Hepatocyte (in vitro differentiated cells): ENCODE data around the gene ARHGAP10. TPM values are rescaled to one million over a fixed set of nuclear protein-coding genes. Genes with fewer than 3 reads are reported as not detected.
A peak's percentile ranks its signal among the peaks of the same experiment; 100 is the strongest.

Experiments used
- DNase-seq: peaks from one replicate; pipeline ENCODE4 v3.0.0-alpha.2; 2016; ENCODE audit warnings: low spot score
- H2AFZ ChIP-seq: fragments of 200-600 bp; sonication (generic); 2 replicates; pipeline ENCODE4 v1.6.0; 2016; ENCODE audit warnings: antibody characterized with exemption, mild to moderate bottlenecking
- H3K27ac ChIP-seq: fragments of 200-600 bp; sonication (generic); 2 replicates; pipeline ENCODE4 v1.5.1; 2016; ENCODE audit warnings: mild to moderate bottlenecking
- H3K27me3 ChIP-seq: fragments of 200-600 bp; sonication (generic); 2 replicates; pipeline ENCODE4 v1.6.1; 2016
- H3K36me3 ChIP-seq: fragments of 200-600 bp; sonication (generic); replicated peaks from 2 replicates; pipeline ENCODE4 v1.5.1; 2016; ENCODE audit warnings: low read depth; ENCODE audit not compliant: insufficient read depth
- H3K4me1 ChIP-seq: fragments of 200-600 bp; sonication (generic); 2 replicates; pipeline ENCODE4 v1.5.1; 2016; ENCODE audit warnings: mild to moderate bottlenecking, moderate library complexity; ENCODE audit not compliant: insufficient read depth
- H3K4me2 ChIP-seq: fragments of 200-600 bp; sonication (generic); 2 replicates; pipeline ENCODE4 v1.6.0; 2016
- H3K4me3 ChIP-seq: fragments of 200-600 bp; sonication (generic); 2 replicates; pipeline ENCODE4 v1.5.1; 2016; ENCODE audit warnings: mild to moderate bottlenecking
- H3K79me2 ChIP-seq: fragments of 200-600 bp; sonication (generic); 2 replicates; pipeline ENCODE4 v1.6.0; 2017; ENCODE audit warnings: mild to moderate bottlenecking
- H3K9me2 ChIP-seq: fragments of 200-600 bp; sonication (generic); replicated peaks from 2 replicates; pipeline ENCODE4 v1.6.0; 2017; ENCODE audit warnings: mild to moderate bottlenecking; ENCODE audit not compliant: insufficient read depth
- H3K9me3 ChIP-seq: fragments of 200-600 bp; sonication (generic); 2 replicates; pipeline ENCODE4 v1.5.1; 2016; ENCODE audit warnings: low read depth, mild to moderate bottlenecking
- H4K20me1 ChIP-seq: fragments of 200-600 bp; sonication (generic); 2 replicates; pipeline ENCODE4 v1.6.0; 2016; ENCODE audit warnings: mild to moderate bottlenecking; ENCODE audit not compliant: insufficient read depth, poor library complexity, severe bottlenecking
- CTCF ChIP-seq: fragments of 200-600 bp; sonication (generic); IDR thresholded peaks from 2 replicates; pipeline ENCODE4 v1.5.1; 2016; ENCODE audit warnings: antibody characterized with exemption, mild to moderate bottlenecking; ENCODE audit not compliant: poor library complexity
- EZH2 ChIP-seq: fragments of 200-600 bp; sonication (generic); IDR thresholded peaks from 2 replicates; pipeline ENCODE4 v1.6.1; 2016; ENCODE audit warnings: antibody characterized with exemption, mild to moderate bottlenecking, borderline replicate concordance
- EZH2phosphoT487 ChIP-seq: fragments of 200-600 bp; sonication (generic); IDR thresholded peaks from one replicate; pipeline ENCODE4 v1.6.1; 2018; ENCODE audit warnings: antibody characterized with exemption, mild to moderate bottlenecking, low read depth, moderate library complexity; ENCODE audit not compliant: unreplicated experiment, severe bottlenecking
- WGBS: methylation state at CpG from one replicate; pipeline ENCODE4 v1.1.6; 2016; ENCODE audit warnings: low lambda C conversion rate; ENCODE audit errors: missing lambda C conversion rate; 5-methylcytosine and 5-hydroxymethylcytosine counted together
- polyA plus RNA-seq: library from polyadenylated mRNA; unstranded; fragments of >200 nt; fragmentation: Nextera tagmentation; extraction: Ambion mirVana; gene quantifications from 2 replicates; pipeline ENCODE4 v1.2.1, GENCODE V29; 2016
- total RNA-seq: library from RNA; depleted of rRNA; stranded (reverse); fragments of >200 nt; gene quantifications from 2 replicates; pipeline ENCODE4 v1.2.3, GENCODE V29; 2014

The ARHGAP10 gene
- total and polyA plus RNA-seq, 2 experiments from 2014 or later = 16.8 to 23.4 TPM

- no peaks in the 10 kb centered on the region for H3K9me3 ChIP-seq
These were observed 134.0 kb downstream of the ARHGAP10 start for GRCh38 chr4:147865926-147866325.

GRCh38 chr4:147866532-147867271 lies 134.8 kb downstream of the ARHGAP10 start:
- Histone ChIP-seq H3K27me3 (no peaks in the 10 kb centered on the region), H3K79me2 (no peaks in the 10 kb centered on the region), H3K4me2 (no peak overlapping the region), H3K36me3 (no peaks in the 10 kb centered on the region), H4K20me1 (no peaks in the 10 kb centered on the region), H2AFZ (no peak overlapping the region), H3K4me3 (no peak overlapping the region), H3K27ac (no peak overlapping the region), H3K9me2 (no peaks in the 10 kb centered on the region), H3K9me3 (no peaks in the 10 kb centered on the region), H3K4me1 (no peaks in the 10 kb centered on the region)
- peak; percentile 95 for DNase-seq
- no peak for TF ChIP-seq EZH2phosphoT487
- peak; percentile 100 for TF ChIP-seq CTCF
- TF ChIP-seq EZH2 = no peak
- WGBS = 29% methylated on average over 2 of the region's 2 CpGs

More at GRCh38 chr4:147865926-147866325, 134.0 kb downstream of the ARHGAP10 start:
- Histone ChIP-seq H3K27ac (no peak overlapping the region), H2AFZ (no peak overlapping the region), H3K9me2 (no peaks in the 10 kb centered on the region), H3K4me1 (no peaks in the 10 kb centered on the region), H3K36me3 (no peaks in the 10 kb centered on the region), H3K4me2 (no peak overlapping the region), H4K20me1 (no peaks in the 10 kb centered on the region), H3K4me3 (no peak overlapping the region), H3K27me3 (no peaks in the 10 kb centered on the region), H3K79me2 (no peaks in the 10 kb centered on the region)
- no peak for DNase-seq
- TF ChIP-seq EZH2phosphoT487 = no peak
- no peak for TF ChIP-seq CTCF
- TF ChIP-seq EZH2 = no peak
- whole genome bisulfite sequencing = 62% methylated on average over 3 of the region's 3 CpGs

GRCh38 chr4:147874109-147874508 lies 142.2 kb downstream of the ARHGAP10 start:
- Histone ChIP-seq H3K27ac (no peak overlapping the region), H3K9me3 (no peaks in the 10 kb centered on the region), H3K27me3 (no peaks in the 10 kb centered on the region), H2AFZ (no peak overlapping the region), H3K4me3 (no peak overlapping the region), H4K20me1 (no peaks in the 10 kb centered on the region), H3K9me2 (no peaks in the 10 kb centered on the region), H3K79me2 (no peaks in the 10 kb centered on the region), H3K4me2 (no peak overlapping the region), H3K4me1 (no peaks in the 10 kb centered on the region), H3K36me3 (no peaks in the 10 kb centered on the region)
- TF ChIP-seq EZH2phosphoT487 (no peak), CTCF (no peak), EZH2 (no peak)
- WGBS = 72% methylated on average over 5 of the region's 5 CpGs
- no peak for DNase-seq
